SJSA1 (cell line): ENCODE results near the gene GARIN5B. TPM values are rescaled to one million over a fixed set of nuclear protein-coding genes. Genes with fewer than 3 reads are reported as not detected.

Source experiments
- DNase-seq, 2 experiments: peaks; one replicate each; pipeline ENCODE4 v3.0.0-alpha.2; 2015 to 2020; ENCODE audit warnings: low spot score in 2 of 2, low read depth in 1 of 2
- H3K27ac ChIP-seq: fragments of 250-450 bp; sonication (Bioruptor Pico); 2 replicates; pipeline ENCODE4 v1.5.1; 2020; ENCODE audit warnings: mild to moderate bottlenecking, moderate library complexity
- H3K27me3 ChIP-seq: fragments of 250-450 bp; sonication (Bioruptor Pico); replicated peaks from 2 replicates; pipeline ENCODE4 v1.5.1; 2020; ENCODE audit warnings: mild to moderate bottlenecking, moderate library complexity
- H3K36me3 ChIP-seq: fragments of 250-450 bp; sonication (Bioruptor Pico); 2 replicates; pipeline ENCODE4 v1.5.1; 2020; ENCODE audit warnings: mild to moderate bottlenecking
- H3K4me1 ChIP-seq: fragments of 250-450 bp; sonication (Bioruptor Pico); replicated peaks from 2 replicates; pipeline ENCODE4 v1.6.1; 2021; ENCODE audit warnings: mild to moderate bottlenecking
- H3K4me3 ChIP-seq: fragments of 250-450 bp; sonication (Bioruptor Pico); 2 replicates; pipeline ENCODE4 v1.5.1; 2020; ENCODE audit warnings: mild to moderate bottlenecking
- H3K9me3 ChIP-seq: fragments of 250-450 bp; sonication (Bioruptor Pico); replicated peaks from 2 replicates; pipeline ENCODE4 v1.5.1; 2020; ENCODE audit warnings: mild to moderate bottlenecking
- total RNA-seq: library from RNA; depleted of rRNA; stranded (reverse); fragments of >200 nt; shearing (Covaris generic); gene quantifications from 2 replicates; pipeline ENCODE4 v1.2.3, GENCODE V29; 2014

Gene GARIN5B
- total RNA-seq, 1 experiment from 2014 or later = 0.03 TPM

- Histone ChIP-seq H3K9me3 (peaks cover 3% of the 10 kb centered on the region; the same call in 1 of the 2 replicates), H3K4me3 (peak within 1 kb of the TSS; percentile 23), H3K36me3 (no peaks in the 10 kb centered on the region), H3K27ac (no peak within 1 kb of the TSS), H3K27me3 (peaks cover 49% of the 10 kb centered on the region), H3K4me1 (peaks cover 33% of the 10 kb centered on the region)
- DNase-seq = no peak
These were observed 8.3 kb downstream of the GARIN5B start, which contains the start of gene COX6B2 for GRCh38 chr19:55354698-55355212. Gene COX6B2, minus strand, starts transcription at chr19:55354719. Its CDS starts 198 bp downstream, at chr19:55354521.

GRCh38 chr19:55353803-55354697 is 9.0 kb downstream of the GARIN5B start:
- peaks cover 3% of the 10 kb centered on the region; the same call in 1 of the 2 replicates for H3K9me3 ChIP-seq
- peak in 1 of 2 experiments; percentile 56 for DNase-seq
- H3K36me3 ChIP-seq = no peaks in the 10 kb centered on the region
- peaks cover 33% of the 10 kb centered on the region for H3K4me1 ChIP-seq
- H3K4me3 ChIP-seq = peak overlapping the region; percentile 23
- H3K27me3 ChIP-seq = peaks cover 49% of the 10 kb centered on the region
- H3K27ac ChIP-seq = no peak overlapping the region

- no peak overlapping the region for H3K27ac ChIP-seq
- peaks cover 49% of the 10 kb centered on the region for H3K27me3 ChIP-seq
- H3K9me3 ChIP-seq = peaks cover 3% of the 10 kb centered on the region; the same call in 1 of the 2 replicates
- peaks cover 33% of the 10 kb centered on the region for H3K4me1 ChIP-seq
- H3K36me3 ChIP-seq = no peaks in the 10 kb centered on the region
- H3K4me3 ChIP-seq = peak overlapping the region; percentile 23
- DNase-seq = no peak
These were observed 9.7 kb downstream of the GARIN5B start for GRCh38 chr19:55353356-55353802.

- H3K9me3 ChIP-seq = peaks cover 3% of the 10 kb centered on the region; the same call in 1 of the 2 replicates
- H3K27me3 ChIP-seq = peaks cover 46% of the 10 kb centered on the region
- H3K36me3 ChIP-seq = no peaks in the 10 kb centered on the region
- H3K27ac ChIP-seq = no peak overlapping the region
- DNase-seq = no peak
- H3K4me3 ChIP-seq = no peak overlapping the region
- H3K4me1 ChIP-seq = peaks cover 33% of the 10 kb centered on the region
These were observed 10.4 kb downstream of the GARIN5B start for GRCh38 chr19:55352549-55353145.

- H3K9me3 ChIP-seq = peaks cover 3% of the 10 kb centered on the region; the same call in 1 of the 2 replicates
- H3K4me1 ChIP-seq = peaks cover 33% of the 10 kb centered on the region
- no peak for DNase-seq
- H3K27ac ChIP-seq = no peak overlapping the region
- H3K27me3 ChIP-seq = peaks cover 40% of the 10 kb centered on the region
- no peak overlapping the region for H3K4me3 ChIP-seq
- H3K36me3 ChIP-seq = no peaks in the 10 kb centered on the region
These were observed 11.0 kb downstream of the GARIN5B start for GRCh38 chr19:55352040-55352439.

- H3K27me3 ChIP-seq = peaks cover 29% of the 10 kb centered on the region
- no peaks in the 10 kb centered on the region for H3K36me3 ChIP-seq
- peaks cover 3% of the 10 kb centered on the region; the same call in 1 of the 2 replicates for H3K9me3 ChIP-seq
- no peak overlapping the region for H3K27ac ChIP-seq
- peaks cover 33% of the 10 kb centered on the region for H3K4me1 ChIP-seq
- DNase-seq = peak in 1 of 2 experiments; percentile 49
- no peak overlapping the region for H3K4me3 ChIP-seq
These were observed 12.3 kb downstream of the GARIN5B start for GRCh38 chr19:55350620-55351315.

- no peaks in the 10 kb centered on the region for H3K36me3 ChIP-seq
These were observed 14.6 kb downstream of the GARIN5B start for GRCh38 chr19:55348317-55349034.

GRCh38 chr19:55347442-55348009 is 15.5 kb downstream of the GARIN5B start:
- H3K4me3 ChIP-seq = no peak overlapping the region
- peaks cover 6% of the 10 kb centered on the region; the same call in 1 of the 2 replicates for H3K27me3 ChIP-seq
- no peak overlapping the region for H3K27ac ChIP-seq
- DNase-seq = no peak
- no peaks in the 10 kb centered on the region; the same call in 1 of the 2 replicates for H3K9me3 ChIP-seq
- no peaks in the 10 kb centered on the region for H3K36me3 ChIP-seq
- peaks cover 22% of the 10 kb centered on the region for H3K4me1 ChIP-seq

More at GRCh38 chr19:55348317-55349034, 14.6 kb downstream of the GARIN5B start:
- H3K9me3 ChIP-seq = no peaks in the 10 kb centered on the region; the same call in 1 of the 2 replicates
- no peak overlapping the region for H3K27ac ChIP-seq
- no peak for DNase-seq
- peaks cover 26% of the 10 kb centered on the region for H3K4me1 ChIP-seq
- peaks cover 14% of the 10 kb centered on the region for H3K27me3 ChIP-seq
- H3K4me3 ChIP-seq = no peak overlapping the region

- H3K4me1 ChIP-seq = peaks cover 18% of the 10 kb centered on the region
- peaks cover 5% of the 10 kb centered on the region; the same call in 1 of the 2 replicates for H3K36me3 ChIP-seq
- no peaks in the 10 kb centered on the region; the same call in 1 of the 2 replicates for H3K27me3 ChIP-seq
- H3K9me3 ChIP-seq = no peaks in the 10 kb centered on the region; the same call in 1 of the 2 replicates
- DNase-seq = no peak
- no peak overlapping the region for H3K4me3 ChIP-seq
- no peak overlapping the region for H3K27ac ChIP-seq
These were observed 16.2 kb downstream of the GARIN5B start for GRCh38 chr19:55346725-55347441.

- peaks cover 14% of the 10 kb centered on the region for H3K4me1 ChIP-seq
- no peak for DNase-seq
- no peak overlapping the region for H3K27ac ChIP-seq
- no peak overlapping the region for H3K4me3 ChIP-seq
- H3K9me3 ChIP-seq = no peaks in the 10 kb centered on the region
- H3K36me3 ChIP-seq = peaks cover 5% of the 10 kb centered on the region; the same call in 1 of the 2 replicates
- no peaks in the 10 kb centered on the region for H3K27me3 ChIP-seq
These were observed 17.0 kb downstream of the GARIN5B start for GRCh38 chr19:55345818-55346724.

- Histone ChIP-seq H3K27ac (no peak overlapping the region), H3K4me1 (peaks cover 13% of the 10 kb centered on the region), H3K27me3 (no peaks in the 10 kb centered on the region), H3K9me3 (no peaks in the 10 kb centered on the region), H3K4me3 (no peak overlapping the region), H3K36me3 (peaks cover 5% of the 10 kb centered on the region; the same call in 1 of the 2 replicates)
- no peak for DNase-seq
These were observed 17.8 kb downstream of the GARIN5B start for GRCh38 chr19:55345101-55345817.
